AG04449 (cell line): ENCODE measurements around the gene OR10G8.

Experiments
- CTCF ChIA-PET: fragments of 350-600 bp; formaldehyde crosslinking; extraction: SDS; loops from one replicate; lab custom pipeline; 2021; ENCODE audit warnings: antibody characterized with exemption; lab: Yijun Ruan, JAX
- POLR2A ChIA-PET: fragments of 400-600, 350-600 bp; formaldehyde crosslinking; extraction: SDS; loops from one replicate; lab custom pipeline; 2020; ENCODE audit warnings: antibody characterized with exemption, inconsistent platforms; lab: Yijun Ruan, JAX
- DNase-seq: peaks from one replicate; pipeline ENCODE4 v3.0.0-alpha.2; 2010; ENCODE audit warnings: low read depth, low spot score
- H3K4me3 ChIP-seq: 2 replicates; pipeline ENCODE4 v1.5.1; 2011; ENCODE audit warnings: low read depth, mild to moderate bottlenecking, control low read depth, low read length
- TF ChIP-seq, protein P1 (sequence below): IDR thresholded peaks from one replicate; pipeline ENCODE4 v1.5.1; 2011; ENCODE audit warnings: mild to moderate bottlenecking, moderate library complexity, low read length, control low read depth, inconsistent platforms; ENCODE audit not compliant: insufficient read depth; ENCODE audit errors: missing control alignments

Gene OR10G8

DNA sequence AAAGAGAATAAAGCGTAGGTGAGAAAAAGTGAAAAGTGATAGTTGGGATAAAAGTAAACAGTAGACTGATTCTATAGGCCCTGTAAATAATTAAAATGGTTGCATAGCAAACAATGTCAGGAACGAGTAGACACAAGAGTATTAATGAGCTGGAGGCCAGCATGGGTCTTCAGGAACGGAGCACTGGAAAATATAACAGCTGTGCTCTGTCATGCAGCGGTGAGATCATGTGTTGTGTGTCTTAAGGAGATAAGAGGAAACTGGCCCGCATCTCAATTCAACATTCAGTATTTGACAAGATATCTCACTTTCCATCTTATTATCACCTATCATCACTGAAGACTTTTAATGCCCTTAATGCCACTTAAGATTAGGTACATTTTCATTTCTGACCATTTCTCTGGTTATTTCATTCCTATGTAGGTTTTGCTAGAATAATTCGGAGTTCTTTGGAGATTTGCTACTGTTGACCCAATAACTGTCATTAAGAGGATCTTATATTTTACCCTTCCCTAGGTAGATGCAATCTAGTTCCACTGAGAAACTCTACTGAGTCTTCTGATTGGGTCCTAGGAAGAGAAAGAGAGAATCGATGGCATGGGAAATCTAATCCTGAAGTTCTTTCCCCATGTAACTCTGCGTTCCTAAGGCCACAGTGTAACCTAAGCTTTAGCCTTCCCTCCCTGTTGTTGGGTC, 53.2 kb downstream of the OR10G8 start:
- H3K4me3 ChIP-seq: no peak overlapping the region
- TF ChIP-seq, protein P1, sequence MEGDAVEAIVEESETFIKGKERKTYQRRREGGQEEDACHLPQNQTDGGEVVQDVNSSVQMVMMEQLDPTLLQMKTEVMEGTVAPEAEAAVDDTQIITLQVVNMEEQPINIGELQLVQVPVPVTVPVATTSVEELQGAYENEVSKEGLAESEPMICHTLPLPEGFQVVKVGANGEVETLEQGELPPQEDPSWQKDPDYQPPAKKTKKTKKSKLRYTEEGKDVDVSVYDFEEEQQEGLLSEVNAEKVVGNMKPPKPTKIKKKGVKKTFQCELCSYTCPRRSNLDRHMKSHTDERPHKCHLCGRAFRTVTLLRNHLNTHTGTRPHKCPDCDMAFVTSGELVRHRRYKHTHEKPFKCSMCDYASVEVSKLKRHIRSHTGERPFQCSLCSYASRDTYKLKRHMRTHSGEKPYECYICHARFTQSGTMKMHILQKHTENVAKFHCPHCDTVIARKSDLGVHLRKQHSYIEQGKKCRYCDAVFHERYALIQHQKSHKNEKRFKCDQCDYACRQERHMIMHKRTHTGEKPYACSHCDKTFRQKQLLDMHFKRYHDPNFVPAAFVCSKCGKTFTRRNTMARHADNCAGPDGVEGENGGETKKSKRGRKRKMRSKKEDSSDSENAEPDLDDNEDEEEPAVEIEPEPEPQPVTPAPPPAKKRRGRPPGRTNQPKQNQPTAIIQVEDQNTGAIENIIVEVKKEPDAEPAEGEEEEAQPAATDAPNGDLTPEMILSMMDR: no peak
- no peak for DNase-seq
- CTCF ChIA-PET: interaction anchor here (1.1 kb wide), 1 partner anchor 10 kb away, joined by 4 read pairs; no protein-coding TSS in a partner anchor
- POLR2A ChIA-PET: no interaction called here
